ENCODE results near the gene SMYD3. TPM values are rescaled to one million over a fixed set of nuclear protein-coding genes. Genes with fewer than 3 reads are reported as not detected.

SMYD3 gene
- total RNA-seq, 1 experiment from 2014 or later, result 17.4 TPM

DNA sequence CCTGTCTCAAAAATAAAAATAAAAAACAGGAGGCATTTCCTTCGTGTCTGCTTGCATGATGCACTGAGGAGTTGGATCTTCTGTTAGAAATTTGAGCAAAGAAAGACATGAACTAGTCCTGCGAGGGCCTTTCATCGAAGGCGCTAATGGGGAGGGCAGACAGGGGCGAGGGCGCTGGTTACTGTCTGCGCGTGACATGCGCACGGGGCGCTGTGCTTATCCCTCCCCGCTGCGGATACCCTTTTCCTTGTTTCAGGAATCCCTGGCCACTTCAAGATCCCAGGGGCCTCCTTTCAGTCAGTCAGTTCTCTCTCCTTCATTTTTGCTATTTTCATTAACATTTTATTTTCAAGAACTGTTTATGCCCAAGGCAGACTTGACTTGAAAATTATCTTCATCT is 806.4 kb downstream of the SMYD3 start:
- no peak overlapping the region for H3K4me3 ChIP-seq (ENCODE audit: low read depth in 2 of 2, low read length in 2 of 2)
- no peak for DNase-seq (ENCODE audit: low read depth, low spot score)
- no peaks in the 10 kb centered on the region; the same call in 1 of the 2 replicates for H3K27me3 ChIP-seq (ENCODE audit: control insufficient read depth, insufficient read depth, low read length)
- intact Hi-C loops (cut with micrococcal nuclease; ENCODE audit: unreplicated experiment), result no loop called here
- ChIA-PET CTCF (no interaction called here), POLR2A (no interaction called here)
- no peak for ATAC-seq
- no peaks in the 10 kb centered on the region for H3K9me3 ChIP-seq (ENCODE audit: control insufficient read depth, insufficient read depth, low read depth, low read length)
- no peaks in the 10 kb centered on the region for H3K36me3 ChIP-seq (ENCODE audit: control insufficient read depth, insufficient read depth, low read length)
- in situ Hi-C loops (cut with HindIII; ENCODE audit: low pct_unique_long_range_greater_than_20kb, low sequenced_read_pairs), result no loop called here
- BruUV-seq (replicated peaks), result no TSS peak
- H3K27ac ChIP-seq (ENCODE audit: low read length), result no peak overlapping the region
- H3K4me1 ChIP-seq (ENCODE audit: control insufficient read depth, insufficient read depth, low read length), result no peaks in the 10 kb centered on the region
- TF ChIP-seq SIN3A (IDR thresholded peaks at IDR 0.05; ENCODE audit: borderline replicate concordance, insufficient read depth, low read depth, low read length), result no peak
- TF ChIP-seq, protein P1, sequence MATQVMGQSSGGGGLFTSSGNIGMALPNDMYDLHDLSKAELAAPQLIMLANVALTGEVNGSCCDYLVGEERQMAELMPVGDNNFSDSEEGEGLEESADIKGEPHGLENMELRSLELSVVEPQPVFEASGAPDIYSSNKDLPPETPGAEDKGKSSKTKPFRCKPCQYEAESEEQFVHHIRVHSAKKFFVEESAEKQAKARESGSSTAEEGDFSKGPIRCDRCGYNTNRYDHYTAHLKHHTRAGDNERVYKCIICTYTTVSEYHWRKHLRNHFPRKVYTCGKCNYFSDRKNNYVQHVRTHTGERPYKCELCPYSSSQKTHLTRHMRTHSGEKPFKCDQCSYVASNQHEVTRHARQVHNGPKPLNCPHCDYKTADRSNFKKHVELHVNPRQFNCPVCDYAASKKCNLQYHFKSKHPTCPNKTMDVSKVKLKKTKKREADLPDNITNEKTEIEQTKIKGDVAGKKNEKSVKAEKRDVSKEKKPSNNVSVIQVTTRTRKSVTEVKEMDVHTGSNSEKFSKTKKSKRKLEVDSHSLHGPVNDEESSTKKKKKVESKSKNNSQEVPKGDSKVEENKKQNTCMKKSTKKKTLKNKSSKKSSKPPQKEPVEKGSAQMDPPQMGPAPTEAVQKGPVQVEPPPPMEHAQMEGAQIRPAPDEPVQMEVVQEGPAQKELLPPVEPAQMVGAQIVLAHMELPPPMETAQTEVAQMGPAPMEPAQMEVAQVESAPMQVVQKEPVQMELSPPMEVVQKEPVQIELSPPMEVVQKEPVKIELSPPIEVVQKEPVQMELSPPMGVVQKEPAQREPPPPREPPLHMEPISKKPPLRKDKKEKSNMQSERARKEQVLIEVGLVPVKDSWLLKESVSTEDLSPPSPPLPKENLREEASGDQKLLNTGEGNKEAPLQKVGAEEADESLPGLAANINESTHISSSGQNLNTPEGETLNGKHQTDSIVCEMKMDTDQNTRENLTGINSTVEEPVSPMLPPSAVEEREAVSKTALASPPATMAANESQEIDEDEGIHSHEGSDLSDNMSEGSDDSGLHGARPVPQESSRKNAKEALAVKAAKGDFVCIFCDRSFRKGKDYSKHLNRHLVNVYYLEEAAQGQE (IDR thresholded peaks at IDR 0.05; ENCODE audit: insufficient read depth in 1 of 2, low read depth in 2 of 2, low read length in 1 of 2), result no peak
- TF ChIP-seq TCF7L2 (IDR thresholded peaks at IDR 0.05; ENCODE audit: low read depth, low read length), result no peak
- no peak for TF ChIP-seq CTCF (IDR thresholded peaks at IDR 0.05)
- no peak for TF ChIP-seq POLR2AphosphoS5 (IDR thresholded peaks at IDR 0.05; ENCODE audit: low read depth, low read length)

Other genes with a start within 250 kb of the SMYD3 start
- 21.0 TPM for gene TFB2M, start 59.0 kb upstream of the SMYD3 start, total RNA-seq (2021; ENCODE audit: unreplicated experiment)
- gene CNST, start 59.2 kb upstream of the SMYD3 start, total RNA-seq (2021; ENCODE audit: unreplicated experiment), result 18.5 TPM
- gene SCCPDH, start 217.1 kb upstream of the SMYD3 start, total RNA-seq (2021; ENCODE audit: unreplicated experiment), result 40.2 TPM

Measured in Panc1 (cell line).